ENCODE results near the gene PHLPP1.

DNA sequence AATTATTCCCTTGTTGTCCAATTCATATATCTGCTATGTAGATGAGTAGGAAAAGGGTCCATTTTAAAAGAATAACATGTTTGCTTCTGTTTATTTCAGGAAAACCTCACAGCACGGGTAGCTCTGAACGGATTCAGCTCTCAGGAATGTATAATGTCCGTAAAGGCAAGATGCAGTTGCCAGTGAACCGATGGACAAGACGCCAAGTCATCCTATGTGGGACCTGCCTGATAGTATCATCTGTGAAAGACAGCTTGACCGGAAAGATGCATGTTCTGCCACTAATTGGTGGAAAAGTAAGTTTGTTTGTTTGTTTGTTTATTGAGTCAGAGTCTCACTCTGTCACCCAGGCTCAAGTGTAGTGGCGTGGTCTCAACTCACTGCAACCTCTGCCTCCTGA is 114.6 kb downstream of the PHLPP1 start:
- TF ChIP-seq, protein P1, sequence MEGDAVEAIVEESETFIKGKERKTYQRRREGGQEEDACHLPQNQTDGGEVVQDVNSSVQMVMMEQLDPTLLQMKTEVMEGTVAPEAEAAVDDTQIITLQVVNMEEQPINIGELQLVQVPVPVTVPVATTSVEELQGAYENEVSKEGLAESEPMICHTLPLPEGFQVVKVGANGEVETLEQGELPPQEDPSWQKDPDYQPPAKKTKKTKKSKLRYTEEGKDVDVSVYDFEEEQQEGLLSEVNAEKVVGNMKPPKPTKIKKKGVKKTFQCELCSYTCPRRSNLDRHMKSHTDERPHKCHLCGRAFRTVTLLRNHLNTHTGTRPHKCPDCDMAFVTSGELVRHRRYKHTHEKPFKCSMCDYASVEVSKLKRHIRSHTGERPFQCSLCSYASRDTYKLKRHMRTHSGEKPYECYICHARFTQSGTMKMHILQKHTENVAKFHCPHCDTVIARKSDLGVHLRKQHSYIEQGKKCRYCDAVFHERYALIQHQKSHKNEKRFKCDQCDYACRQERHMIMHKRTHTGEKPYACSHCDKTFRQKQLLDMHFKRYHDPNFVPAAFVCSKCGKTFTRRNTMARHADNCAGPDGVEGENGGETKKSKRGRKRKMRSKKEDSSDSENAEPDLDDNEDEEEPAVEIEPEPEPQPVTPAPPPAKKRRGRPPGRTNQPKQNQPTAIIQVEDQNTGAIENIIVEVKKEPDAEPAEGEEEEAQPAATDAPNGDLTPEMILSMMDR (conservative IDR thresholded peaks at IDR 0.05; ENCODE audit: low read depth in 2 of 2) = no peak
- no peak for TF ChIP-seq JUNB (IDR thresholded peaks at IDR 0.05; ENCODE audit: unreplicated experiment)
- no peak for TF ChIP-seq EZH2 (IDR thresholded peaks at IDR 0.05; ENCODE audit: low read depth, unreplicated experiment)
- TF ChIP-seq ETS1 (IDR thresholded peaks at IDR 0.05) = no peak
- no peak for TF ChIP-seq EZH2phosphoT487 (IDR thresholded peaks at IDR 0.05; ENCODE audit: unreplicated experiment)
- TF ChIP-seq, protein P2, sequence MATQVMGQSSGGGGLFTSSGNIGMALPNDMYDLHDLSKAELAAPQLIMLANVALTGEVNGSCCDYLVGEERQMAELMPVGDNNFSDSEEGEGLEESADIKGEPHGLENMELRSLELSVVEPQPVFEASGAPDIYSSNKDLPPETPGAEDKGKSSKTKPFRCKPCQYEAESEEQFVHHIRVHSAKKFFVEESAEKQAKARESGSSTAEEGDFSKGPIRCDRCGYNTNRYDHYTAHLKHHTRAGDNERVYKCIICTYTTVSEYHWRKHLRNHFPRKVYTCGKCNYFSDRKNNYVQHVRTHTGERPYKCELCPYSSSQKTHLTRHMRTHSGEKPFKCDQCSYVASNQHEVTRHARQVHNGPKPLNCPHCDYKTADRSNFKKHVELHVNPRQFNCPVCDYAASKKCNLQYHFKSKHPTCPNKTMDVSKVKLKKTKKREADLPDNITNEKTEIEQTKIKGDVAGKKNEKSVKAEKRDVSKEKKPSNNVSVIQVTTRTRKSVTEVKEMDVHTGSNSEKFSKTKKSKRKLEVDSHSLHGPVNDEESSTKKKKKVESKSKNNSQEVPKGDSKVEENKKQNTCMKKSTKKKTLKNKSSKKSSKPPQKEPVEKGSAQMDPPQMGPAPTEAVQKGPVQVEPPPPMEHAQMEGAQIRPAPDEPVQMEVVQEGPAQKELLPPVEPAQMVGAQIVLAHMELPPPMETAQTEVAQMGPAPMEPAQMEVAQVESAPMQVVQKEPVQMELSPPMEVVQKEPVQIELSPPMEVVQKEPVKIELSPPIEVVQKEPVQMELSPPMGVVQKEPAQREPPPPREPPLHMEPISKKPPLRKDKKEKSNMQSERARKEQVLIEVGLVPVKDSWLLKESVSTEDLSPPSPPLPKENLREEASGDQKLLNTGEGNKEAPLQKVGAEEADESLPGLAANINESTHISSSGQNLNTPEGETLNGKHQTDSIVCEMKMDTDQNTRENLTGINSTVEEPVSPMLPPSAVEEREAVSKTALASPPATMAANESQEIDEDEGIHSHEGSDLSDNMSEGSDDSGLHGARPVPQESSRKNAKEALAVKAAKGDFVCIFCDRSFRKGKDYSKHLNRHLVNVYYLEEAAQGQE (IDR thresholded peaks at IDR 0.05; ENCODE audit: unreplicated experiment) = no peak
- TF ChIP-seq POLR2AphosphoS5 (IDR thresholded peaks at IDR 0.05; ENCODE audit: low read depth) = no peak
